VCaP (cell line): ENCODE results near the gene DPEP2.
"Not testable (repeated sequence)": the region's sequence is repeated elsewhere in the genome, so short reads cannot be mapped to it uniquely, and the experiment has no call there.

Experiments used
- H3K27ac ChIP-seq: fragments of 450-650 bp; 2 replicates; pipeline ENCODE4 v1.5.1; 2017
- CTCF ChIP-seq: fragments of 450-650 bp; conservative IDR thresholded peaks from 2 replicates; pipeline ENCODE4 v1.5.1; 2017; ENCODE audit warnings: mild to moderate bottlenecking, moderate library complexity

The DPEP2 gene

GRCh38 chr16:68033101-68033500, 33.8 kb upstream of the DPEP2 start:
- no peak overlapping the region for H3K27ac ChIP-seq
- TF ChIP-seq CTCF: no peak

- H3K27ac ChIP-seq: no peak overlapping the region
These were observed 32.7 kb upstream of the DPEP2 start for GRCh38 chr16:68031951-68032350.

GRCh38 chr16:68030108-68030507, 30.8 kb upstream of the DPEP2 start:
- H3K27ac ChIP-seq: not testable (repeated sequence)

More at GRCh38 chr16:68031951-68032350, 32.7 kb upstream of the DPEP2 start:
- TF ChIP-seq CTCF: no peak

- TF ChIP-seq CTCF: no peak
- no peak overlapping the region for H3K27ac ChIP-seq
These were observed 29.7 kb upstream of the DPEP2 start for GRCh38 chr16:68028996-68029395.

- peak within 1 kb of the TSS; percentile 69 for H3K27ac ChIP-seq
- TF ChIP-seq CTCF: no peak
These were observed 23.6 kb upstream of the DPEP2 start, which contains the start of the genes DDX28 and DUS2 for GRCh38 chr16:68022728-68023537. TSS of gene DDX28 (minus strand) at chr16:68023232. CDS start at chr16:68023202, 30 bp downstream. TSS of gene DUS2 (plus strand) at chr16:68023284. CDS start at chr16:68038024, 14,740 bp downstream.

- TF ChIP-seq CTCF: no peak
- peak overlapping the region; percentile 69 for H3K27ac ChIP-seq
These were observed 23.0 kb upstream of the DPEP2 start for GRCh38 chr16:68022278-68022727.

GRCh38 chr16:68021490-68021889, 22.2 kb upstream of the DPEP2 start:
- no peak overlapping the region for H3K27ac ChIP-seq
- TF ChIP-seq CTCF: no peak

- no peak for TF ChIP-seq CTCF
- H3K27ac ChIP-seq: no peak overlapping the region
These were observed 19.9 kb upstream of the DPEP2 start for GRCh38 chr16:68019167-68019680.
